Spleen (tissue), 11 donors: ENCODE results near the gene PEX14. TPM values are rescaled to one million over a fixed set of nuclear protein-coding genes. Genes with fewer than 3 reads are reported as not detected.

Experiments
- DNase-seq: peaks from one replicate; pipeline ENCODE4 v3.0.0-alpha.2; 2020
- H3K27ac ChIP-seq, 8 donors: fragments of 200-600 bp; sonication (generic) in 7 of 8; 1 replicate in 4 of 8; 2 replicates in 4 of 8; pipeline versions ENCODE4 v1.5.0 to v1.8.0; 2016 to 2021; ENCODE audit warnings: inconsistent platforms in 4 of 8, mild to moderate bottlenecking in 4 of 8, moderate library complexity in 1 of 8
- H3K27me3 ChIP-seq, 7 donors: fragments of 200-600 bp; sonication (generic) in 6 of 7; replicated peaks in 1 of 7; 1 replicate in 4 of 7; 2 replicates in 3 of 7; pipeline versions ENCODE4 v1.5.0 to v1.8.0; 2016 to 2021; ENCODE audit warnings: inconsistent platforms in 3 of 7, mild to moderate bottlenecking in 1 of 7
- H3K36me3 ChIP-seq, 6 donors: fragments of 200-600 bp; sonication (generic) in 5 of 6; 1 replicate in 4 of 6; 2 replicates in 2 of 6; pipeline versions ENCODE4 v1.5.0 to v1.8.0; 2016 to 2021; ENCODE audit warnings: inconsistent platforms in 2 of 6
- H3K4me1 ChIP-seq, 6 donors: fragments of 200-600 bp; sonication (generic) in 5 of 6; 1 replicate in 3 of 6; 2 replicates in 3 of 6; pipeline versions ENCODE4 v1.5.0 to v1.8.0; 2016 to 2021; ENCODE audit warnings: inconsistent platforms in 3 of 6
- H3K4me3 ChIP-seq, 8 donors: fragments of 200-600 bp; sonication (generic) in 7 of 8; 1 replicate in 4 of 8; 2 replicates in 4 of 8; pipeline versions ENCODE4 v1.5.0 to v1.8.0; 2016 to 2021; ENCODE audit warnings: inconsistent platforms in 4 of 8, mild to moderate bottlenecking in 4 of 8, moderate library complexity in 2 of 8
- H3K9me3 ChIP-seq, 8 donors: fragments of 200-600 bp; sonication (generic) in 7 of 8; 1 replicate in 4 of 8; 2 replicates in 4 of 8; pipeline versions ENCODE4 v1.5.0 to v1.8.0; 2016 to 2021; ENCODE audit warnings: inconsistent platforms in 4 of 8
- CTCF ChIP-seq, 11 experiments: fragments of 200-600 bp in 7 of 11; fragments of 450-650 bp in 4 of 11; sonication (generic) in 4 of 11; IDR thresholded peaks in 8 of 11; conservative IDR thresholded peaks in 3 of 11; 1 replicate in 7 of 11; 2 replicates in 4 of 11; pipeline versions ENCODE4 v1.4.0 to v1.8.0; 2016 to 2021; ENCODE audit warnings: antibody characterized with exemption in 11 of 11, inconsistent platforms in 4 of 11, mild to moderate bottlenecking in 1 of 11
- POLR2A ChIP-seq, 3 donors: fragments of 450-650 bp; IDR thresholded peaks; one replicate each; pipeline ENCODE4 v1.5.1; 2017; ENCODE audit warnings: antibody characterized with exemption in 3 of 3, mild to moderate bottlenecking in 1 of 3
- POLR2AphosphoS5 ChIP-seq, 3 donors: sonication (generic); formaldehyde crosslinking; IDR thresholded peaks; one replicate each; pipeline ENCODE4 v1.5.1; 2017; ENCODE audit warnings: antibody characterized with exemption in 3 of 3
- WGBS, 5 donors: extraction: QIAGEN DNeasy Blood & Tissue Kit in 3 of 5; methylation state at CpG; one replicate each; pipeline versions ENCODE4 v1.1.5 to v1.1.7; 2013 to 2018; 5-methylcytosine and 5-hydroxymethylcytosine counted together
- intact Hi-C: fragments of 100-400 bp; cut with DNase I; formaldehyde crosslinking; loops from one replicate; pipeline ENCODE4 v1.15.0; 2023; ENCODE audit warnings: low total_unique reads
- polyA plus RNA-seq, 3 donors: library from polyadenylated mRNA; stranded (reverse); fragments of 200-250 nt; gene quantifications; one replicate each; pipeline ENCODE4 v1.2.1, GENCODE V29; 2013
- total RNA-seq, 7 donors: library from RNA; depleted of rRNA in 3 of 7; stranded (reverse); fragments of >200 nt in 3 of 7; fragmentation: NEBNext Ultra II Directional in 4 of 7; extraction: Animal tissue kit (Norgen Biotek cat#: 25700) in 4 of 7; gene quantifications; one replicate each; pipeline versions ENCODE4 v1.1.0 to v1.2.1, GENCODE V29; 2016 to 2021
- donor health status: healthy with polysubstance abuse.
- donor health status: DM: no; HTN: no; CAD: no; lungs with moderate emphysema.
- donor health status: DM: no; HTN: no; CAD: no.
- donor health status: Bipolar disorder and iron deficiency.
- donor health status: healthy.
- donor health status: DM: no; HTN: no; CAD: no.
- donor health status: DM: yes; HTN: yes; CAD: no.

PEX14 gene
- total and polyA plus RNA-seq, 10 donors = 9.3 to 19.7 (median 12.1) TPM

DNA sequence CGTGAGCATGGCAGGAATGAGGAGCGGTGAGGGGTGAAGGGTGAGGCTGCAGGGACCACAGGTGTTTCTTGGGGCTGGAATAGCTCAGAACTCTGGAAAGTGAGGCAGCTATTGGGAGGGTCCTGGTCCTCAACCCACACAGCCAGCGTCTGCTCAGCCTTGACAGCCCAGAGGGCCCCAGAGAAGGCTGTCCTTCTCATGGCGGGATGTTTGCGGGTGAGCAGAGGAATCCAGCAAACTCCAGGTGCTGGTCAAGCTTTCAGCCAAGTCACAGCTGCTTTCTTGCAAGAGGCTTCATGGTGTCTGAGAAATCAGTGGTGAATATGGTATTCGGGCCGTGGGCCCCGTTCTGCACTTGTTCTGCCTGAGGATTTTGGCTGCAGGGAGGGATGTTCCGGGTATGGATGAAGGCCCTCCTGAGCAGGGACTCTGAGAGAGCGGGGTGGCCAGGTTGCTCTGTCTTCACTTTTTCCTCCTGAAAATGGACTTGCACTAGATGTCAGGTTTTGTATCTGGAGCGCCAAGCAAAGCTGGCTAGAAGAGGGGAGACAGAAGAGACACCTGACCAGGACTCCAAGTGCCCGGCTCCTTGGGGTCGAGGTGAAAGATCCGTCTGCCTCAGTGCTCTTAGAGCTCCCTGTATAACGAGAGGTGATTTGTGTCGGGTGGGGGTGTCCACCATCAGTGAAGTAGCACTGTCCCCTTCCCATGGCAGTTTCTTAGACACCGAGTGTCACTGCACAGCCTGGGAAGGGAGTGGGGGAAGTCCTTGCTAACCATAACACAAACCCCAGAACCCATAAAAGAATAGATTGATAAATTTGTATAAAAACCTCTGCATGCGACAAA is 139.9 kb downstream of the PEX14 start:
- no peaks in the 10 kb centered on the region for H3K9me3 ChIP-seq
- intact Hi-C loops = no loop called here
- TF ChIP-seq CTCF (IDR thresholded peaks at IDR 0.05 in 8 of 11, conservative IDR thresholded peaks at IDR 0.05 in 3 of 11) (no peak), POLR2AphosphoS5 (IDR thresholded peaks at IDR 0.05) (no peak), POLR2A (IDR thresholded peaks at IDR 0.05) (no peak)
- H3K36me3 ChIP-seq = peaks cover 0 to 50% (median 9%) of the 10 kb centered on the region in 6 donors
- DNase-seq = peak; percentile 40
- H3K4me3 ChIP-seq = no peak overlapping the region
- WGBS, 5 donors = 92 to 98% (median 95%) methylated on average over 17 to 18 of the region's 18 CpGs
- no peaks in the 10 kb centered on the region for H3K27me3 ChIP-seq
- no peak overlapping the region for H3K27ac ChIP-seq
- no peaks in the 10 kb centered on the region for H3K4me1 ChIP-seq

DNA sequence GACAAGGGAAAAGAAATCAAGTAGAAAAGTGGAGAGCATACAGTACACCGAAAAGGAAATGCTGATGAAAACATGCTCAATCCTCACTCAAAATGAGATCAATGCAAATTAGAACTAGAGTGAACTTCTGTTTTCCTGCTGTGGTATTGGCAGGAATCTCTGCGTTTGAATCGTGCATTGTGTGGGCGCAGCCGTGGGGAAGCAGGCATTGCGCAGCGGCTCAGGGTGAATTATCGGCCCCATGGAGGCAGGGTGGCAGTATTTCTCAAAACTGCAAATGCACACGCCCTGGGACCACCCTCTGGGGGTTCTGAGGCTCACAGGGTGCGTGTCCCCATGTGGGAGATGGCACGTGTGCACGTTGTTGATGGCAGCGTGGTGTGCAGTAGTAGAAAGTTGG is 140.6 kb downstream of the PEX14 start:
- WGBS, 5 donors = 74 to 89% (median 83%) methylated on average over 13 of the region's 13 CpGs
- TF ChIP-seq CTCF (IDR thresholded peaks at IDR 0.05 in 8 of 11, conservative IDR thresholded peaks at IDR 0.05 in 3 of 11) = no peak
- no peak for TF ChIP-seq POLR2AphosphoS5 (IDR thresholded peaks at IDR 0.05)
- TF ChIP-seq POLR2A (IDR thresholded peaks at IDR 0.05) = no peak

GRCh38 chr1:10615932-10616671 is 141.4 kb downstream of the PEX14 start:
- Histone ChIP-seq H3K4me3 (no peak overlapping the region), H3K27me3 (no peaks in the 10 kb centered on the region), H3K36me3 (peaks cover 0 to 59% (median 9%) of the 10 kb centered on the region in 6 donors), H3K9me3 (no peaks in the 10 kb centered on the region), H3K4me1 (no peaks in the 10 kb centered on the region), H3K27ac (no peak overlapping the region)
- TF ChIP-seq POLR2AphosphoS5 (IDR thresholded peaks at IDR 0.05) (no peak), POLR2A (IDR thresholded peaks at IDR 0.05) (no peak), CTCF (IDR thresholded peaks at IDR 0.05 in 8 of 11, conservative IDR thresholded peaks at IDR 0.05 in 3 of 11) (no peak)
- DNase-seq = peak; percentile 52
- intact Hi-C loops = no loop called here
- whole genome bisulfite sequencing, 5 donors = 86 to 97% (median 93%) methylated on average over 21 to 27 of the region's 27 CpGs

More for the DNA sequence above, 140.6 kb downstream of the PEX14 start:
- H3K9me3 ChIP-seq = no peaks in the 10 kb centered on the region
- no peaks in the 10 kb centered on the region for H3K4me1 ChIP-seq
- peak; percentile 23 for DNase-seq
- no peak overlapping the region for H3K4me3 ChIP-seq
- intact Hi-C loops = no loop called here
- H3K27ac ChIP-seq = no peak overlapping the region
- H3K27me3 ChIP-seq = no peaks in the 10 kb centered on the region
- H3K36me3 ChIP-seq = peaks cover 0 to 54% (median 9%) of the 10 kb centered on the region in 6 donors

DNA sequence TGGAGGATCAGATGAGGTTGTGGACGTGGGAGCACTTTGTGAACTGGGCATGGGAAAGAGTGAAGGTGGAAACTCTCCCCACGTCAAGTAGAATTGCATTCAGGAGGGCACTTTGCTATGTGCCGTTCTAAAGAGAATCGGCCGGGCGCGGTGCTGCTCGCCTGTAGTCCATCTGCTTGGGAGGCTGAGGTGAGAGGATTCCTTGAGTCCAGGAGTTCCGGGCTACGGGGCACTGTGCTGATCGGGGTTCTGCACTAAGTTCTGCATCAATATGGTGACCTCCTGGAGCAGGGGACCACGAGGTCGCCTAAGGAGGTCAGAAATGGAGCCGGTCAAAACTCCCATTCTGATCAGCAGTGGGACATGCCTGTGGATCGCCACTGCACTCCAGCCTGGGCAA is 141.9 kb downstream of the PEX14 start:
- no peaks in the 10 kb centered on the region for H3K9me3 ChIP-seq
- peaks cover 0 to 65% (median 12%) of the 10 kb centered on the region in 6 donors for H3K36me3 ChIP-seq
- WGBS, 5 donors = 95 to 98% (median 95%) methylated on average over 15 of the region's 15 CpGs
- peak; percentile 42 for DNase-seq
- intact Hi-C loops = no loop called here
- H3K27me3 ChIP-seq = no peaks in the 10 kb centered on the region
- H3K27ac ChIP-seq = no peak overlapping the region
- H3K4me1 ChIP-seq = no peaks in the 10 kb centered on the region
- no peak overlapping the region for H3K4me3 ChIP-seq
- TF ChIP-seq POLR2A (IDR thresholded peaks at IDR 0.05) (no peak), POLR2AphosphoS5 (IDR thresholded peaks at IDR 0.05) (no peak), CTCF (IDR thresholded peaks at IDR 0.05 in 8 of 11, conservative IDR thresholded peaks at IDR 0.05 in 3 of 11) (no peak)
